ENCODE data around the gene SORCS2. TPM values are rescaled to one million over a fixed set of nuclear protein-coding genes. Genes with fewer than 3 reads are reported as not detected.

Gene SORCS2
- total and polyA plus RNA-seq, 2 of the 4 experiments (the other 2 are of a cell fraction), result 0.36 to 0.62 TPM

GRCh38 chr4:7694324-7694723 is 502.0 kb downstream of the SORCS2 start:
- Histone ChIP-seq H3K4ac (ENCODE audit: low read depth, low read length) (no peak overlapping the region), H3K9me3 (ENCODE audit: control insufficient read depth, insufficient read depth, low read length) (no peaks in the 10 kb centered on the region), H3K27me3 (ENCODE audit: control insufficient read depth, insufficient read depth, low read length) (peaks cover 34% of the 10 kb centered on the region), H3K9me1 (ENCODE audit: insufficient read depth, low read length) (no peaks in the 10 kb centered on the region), H3K79me1 (ENCODE audit: low read depth in 1 of 2, low read length in 2 of 2) (no peaks in the 10 kb centered on the region), H3K4me3 (ENCODE audit: insufficient read depth, low read depth, low read length) (no peak overlapping the region), H2BK5ac (ENCODE audit: low read depth, low read length, poor library complexity, severe bottlenecking) (no peak overlapping the region), H3K56ac (ENCODE audit: extremely low read depth, insufficient read depth, low read length) (no peak overlapping the region), H2BK15ac (ENCODE audit: low read depth, low read length) (no peak overlapping the region), H3K27ac (ENCODE audit: insufficient read depth, low read length) (no peak overlapping the region), H3K18ac (ENCODE audit: low read depth, low read length) (no peak overlapping the region), H3K4me2 (ENCODE audit: low read depth, low read length) (no peak overlapping the region), H4K5ac (ENCODE audit: low read depth, low read length) (no peak overlapping the region), H2AK5ac (ENCODE audit: low read depth, low read length) (no peak overlapping the region), H3K4me1 (ENCODE audit: control insufficient read depth, insufficient read depth, low read length) (peaks cover 5% of the 10 kb centered on the region; the same call in 1 of the 2 replicates), H2AFZ (replicated peaks; ENCODE audit: low read length, poor library complexity) (no peak overlapping the region), H2AK9ac (replicated peaks; ENCODE audit: low read depth, low read length, poor library complexity) (no peak overlapping the region), H4K91ac (ENCODE audit: insufficient read depth, low read depth, low read length) (no peak overlapping the region), H3K36me3 (ENCODE audit: control insufficient read depth, insufficient read depth, low read length) (no peaks in the 10 kb centered on the region), H2BK120ac (ENCODE audit: low read depth, low read length) (no peak overlapping the region), H2BK20ac (ENCODE audit: low read depth, low read length) (no peak overlapping the region), H4K20me1 (ENCODE audit: insufficient read depth, low read length) (no peaks in the 10 kb centered on the region), H3K14ac (replicated peaks; ENCODE audit: low read depth, low read length) (no peak overlapping the region), H3K23ac (ENCODE audit: low read depth, low read length) (no peak overlapping the region), H4K8ac (ENCODE audit: low read depth in 2 of 2, low read length in 2 of 2) (no peak overlapping the region), H3K9ac (ENCODE audit: low read depth, low read length) (no peak overlapping the region)
- WGBS, 2 experiments (ENCODE audit: extremely low coverage in 2 of 2, insufficient read length in 1 of 2), result 83% methylated on average over 9 of the region's 13 CpGs; no CpG with 5 or more reads in 1 of the 2 experiments
- ChIA-PET POLR2A (ENCODE audit: unreplicated experiment) (no interaction called here), CTCF (no interaction called here)
- TF ChIP-seq FOS (IDR thresholded peaks at IDR 0.05; ENCODE audit: low read depth, low read length) (no peak), RAD21 (IDR thresholded peaks at IDR 0.05; ENCODE audit: low read length) (no peak), CEBPB (IDR thresholded peaks at IDR 0.05; ENCODE audit: low read depth, low read length) (no peak), MXI1 (IDR thresholded peaks at IDR 0.05; ENCODE audit: borderline replicate concordance, low read depth, low read length) (no peak), ELK1 (IDR thresholded peaks at IDR 0.05; ENCODE audit: borderline replicate concordance, low read depth, low read length) (no peak), MAFK (IDR thresholded peaks at IDR 0.05; ENCODE audit: low read depth, low read length) (no peak), RFX5 (IDR thresholded peaks at IDR 0.05; ENCODE audit: low read depth, low read length) (no peak), POLR2A (IDR thresholded peaks at IDR 0.05; ENCODE audit: low read depth, low read length) (no peak), NFE2L2 (IDR thresholded peaks at IDR 0.05; ENCODE audit: low read depth, low read length) (no peak), CTCF (conservative IDR thresholded peaks at IDR 0.05; ENCODE audit: low read depth, low read length) (no peak), RCOR1 (IDR thresholded peaks at IDR 0.05; ENCODE audit: insufficient replicate concordance, low read length) (no peak), MAZ (IDR thresholded peaks at IDR 0.05; ENCODE audit: borderline replicate concordance, low read depth, low read length) (no peak), USF2 (IDR thresholded peaks at IDR 0.05; ENCODE audit: low read depth, low read length) (no peak), CHD1 (IDR thresholded peaks at IDR 0.05; ENCODE audit: low read depth, low read length) (no peak), BHLHE40 (IDR thresholded peaks at IDR 0.05; ENCODE audit: low read depth, low read length) (no peak), SMC3 (IDR thresholded peaks at IDR 0.05; ENCODE audit: low read depth, low read length) (no peak)
- DNase-seq (no peak), ATAC-seq (ENCODE audit: low read depth) (no peak)
- intact Hi-C loops (cut with micrococcal nuclease), result no loop called here
- no TSS peak for BruUV-seq (replicated peaks)
- dilution Hi-C loops (cut with HindIII; ENCODE audit: low sequenced_read_pairs, unreplicated experiment), result no loop called here
- in situ Hi-C loops (cut with MboI; ENCODE audit: low sequenced_read_pairs), result no loop called here
